Measurements from ENCODE around the gene RYR1. TPM values are rescaled to one million over a fixed set of nuclear protein-coding genes. Genes with fewer than 3 reads are reported as not detected.

Gene RYR1
- total RNA-seq, 1 donor = under 0.01 TPM

DNA sequence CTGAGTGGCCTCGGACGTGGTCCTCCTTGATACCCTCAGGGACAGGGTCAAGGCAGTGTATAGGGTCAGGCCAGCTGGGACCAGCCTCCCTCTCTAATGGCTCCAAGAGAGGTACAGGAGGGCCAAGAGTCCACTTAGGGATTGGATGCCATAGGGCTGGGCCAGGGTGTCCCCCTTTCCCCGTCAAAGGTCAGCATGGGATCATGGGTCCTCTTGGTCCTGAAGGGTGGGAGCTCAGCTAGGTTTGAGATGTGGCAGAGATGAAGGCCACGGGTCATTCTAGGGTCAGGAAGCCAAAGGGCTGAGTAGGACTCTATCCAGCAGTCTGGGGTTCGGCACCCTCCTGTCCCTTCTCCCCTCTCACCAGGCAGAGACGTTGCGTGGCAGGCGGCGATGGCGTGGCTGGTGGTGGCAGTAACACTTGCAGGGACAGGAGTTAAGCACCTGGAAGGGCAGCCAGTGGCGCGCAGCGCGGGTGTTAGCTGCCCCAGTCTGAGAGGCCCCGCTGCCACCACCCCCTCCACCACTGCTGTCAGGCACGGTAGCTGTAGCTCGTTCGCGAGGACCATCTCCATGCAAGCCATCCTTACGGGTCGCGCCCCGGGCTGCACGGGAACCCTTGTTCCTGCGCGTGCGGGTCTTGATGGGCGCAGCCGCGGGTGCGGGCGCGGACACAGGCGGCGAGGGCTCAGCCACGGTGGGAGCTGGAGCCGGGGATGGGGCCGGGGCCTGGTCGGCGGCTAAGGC is 48.3 kb upstream of the RYR1 start:
- Histone ChIP-seq H4K20me1 (ENCODE audit: insufficient read depth, low read length) (peaks cover 28% of the 10 kb centered on the region), H3K4me1 (ENCODE audit: insufficient read depth, low read length) (peaks cover 12% of the 10 kb centered on the region), H3K79me2 (ENCODE audit: insufficient read depth, low read length) (peaks cover 27% of the 10 kb centered on the region), H3K9me3 (ENCODE audit: low read depth, low read length) (no peaks in the 10 kb centered on the region), H3K4me2 (ENCODE audit: insufficient read depth, low read length) (no peak overlapping the region), H2AFZ (ENCODE audit: low read length) (no peak overlapping the region), H3K36me3 (ENCODE audit: insufficient read depth, low read length) (peaks cover 40% of the 10 kb centered on the region), H3K4me3 (ENCODE audit: insufficient read depth, low read length) (no peak overlapping the region), H3K27me3 (ENCODE audit: insufficient read depth, low read length) (no peaks in the 10 kb centered on the region), H3K27ac (ENCODE audit: low read depth, low read length) (no peak overlapping the region)
- TF ChIP-seq CTCF (IDR thresholded peaks at IDR 0.05; ENCODE audit: extremely low read depth, low read depth, low read length) = no peak
- DNase-seq (ENCODE audit: insufficient read length, low spot score, missing footprints) = peak; percentile 69

DNA sequence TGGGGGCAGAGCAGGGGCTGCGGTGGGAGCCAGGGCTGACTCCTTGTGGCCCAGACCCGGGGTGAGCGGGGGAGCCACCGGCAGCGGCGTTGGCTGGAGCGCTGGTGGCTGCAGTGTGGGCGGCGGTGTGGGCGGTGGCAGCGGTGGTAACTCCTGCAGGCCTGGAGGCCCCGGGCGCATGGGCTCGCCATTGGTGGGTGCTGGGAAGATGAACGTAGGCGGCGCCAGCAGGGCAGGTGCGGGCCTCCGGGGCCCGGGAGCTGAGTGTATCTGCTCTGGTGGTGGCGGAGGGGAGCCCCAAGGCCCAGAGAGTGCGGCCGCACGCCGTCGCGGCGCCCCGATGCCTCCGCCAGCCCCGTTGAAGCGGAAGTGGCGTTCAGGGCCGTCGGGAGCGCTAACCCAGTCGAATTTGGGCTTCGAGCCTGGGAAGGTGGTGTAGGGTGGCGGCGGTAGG is 47.7 kb upstream of the RYR1 start:
- Histone ChIP-seq H3K4me2 (ENCODE audit: insufficient read depth, low read length) (no peak overlapping the region), H3K36me3 (ENCODE audit: insufficient read depth, low read length) (peaks cover 34% of the 10 kb centered on the region), H3K9me3 (ENCODE audit: low read depth, low read length) (no peaks in the 10 kb centered on the region), H4K20me1 (ENCODE audit: insufficient read depth, low read length) (peaks cover 27% of the 10 kb centered on the region), H3K27ac (ENCODE audit: low read depth, low read length) (no peak overlapping the region), H3K4me3 (ENCODE audit: insufficient read depth, low read length) (no peak overlapping the region), H3K79me2 (ENCODE audit: insufficient read depth, low read length) (peaks cover 27% of the 10 kb centered on the region), H3K4me1 (ENCODE audit: insufficient read depth, low read length) (peaks cover 13% of the 10 kb centered on the region), H2AFZ (ENCODE audit: low read length) (no peak overlapping the region), H3K27me3 (ENCODE audit: insufficient read depth, low read length) (no peaks in the 10 kb centered on the region)
- TF ChIP-seq CTCF (IDR thresholded peaks at IDR 0.05; ENCODE audit: extremely low read depth, low read depth, low read length) = no peak
- peak; percentile 59 for DNase-seq (ENCODE audit: insufficient read length, low spot score, missing footprints)

- peaks cover 25% of the 10 kb centered on the region for H3K79me2 ChIP-seq (ENCODE audit: insufficient read depth, low read length)
- peaks cover 22% of the 10 kb centered on the region for H4K20me1 ChIP-seq (ENCODE audit: insufficient read depth, low read length)
- no peaks in the 10 kb centered on the region for H3K9me3 ChIP-seq (ENCODE audit: low read depth, low read length)
- no peak for TF ChIP-seq CTCF (IDR thresholded peaks at IDR 0.05; ENCODE audit: extremely low read depth, low read depth, low read length)
- H3K27ac ChIP-seq (ENCODE audit: low read depth, low read length) = no peak overlapping the region
- H2AFZ ChIP-seq (ENCODE audit: low read length) = no peak overlapping the region
- no peak overlapping the region for H3K4me3 ChIP-seq (ENCODE audit: insufficient read depth, low read length)
- peak; percentile 69 for DNase-seq (ENCODE audit: insufficient read length, low spot score, missing footprints)
- H3K4me1 ChIP-seq (ENCODE audit: insufficient read depth, low read length) = peaks cover 13% of the 10 kb centered on the region
- H3K27me3 ChIP-seq (ENCODE audit: insufficient read depth, low read length) = no peaks in the 10 kb centered on the region
- peaks cover 28% of the 10 kb centered on the region for H3K36me3 ChIP-seq (ENCODE audit: insufficient read depth, low read length)
- peak overlapping the region; percentile 82 for H3K4me2 ChIP-seq (ENCODE audit: insufficient read depth, low read length)
Measured at GRCh38 chr19:38386300-38386970, 47.1 kb upstream of the RYR1 start.

GRCh38 chr19:38386971-38387549 is 46.4 kb upstream of the RYR1 start:
- H3K4me2 ChIP-seq (ENCODE audit: insufficient read depth, low read length) = peak overlapping the region; percentile 82
- H3K4me3 ChIP-seq (ENCODE audit: insufficient read depth, low read length) = peak overlapping the region; percentile 97
- TF ChIP-seq CTCF (IDR thresholded peaks at IDR 0.05; ENCODE audit: extremely low read depth, low read depth, low read length) = no peak
- H3K9me3 ChIP-seq (ENCODE audit: low read depth, low read length) = no peaks in the 10 kb centered on the region
- peak; percentile 93 for DNase-seq (ENCODE audit: insufficient read length, low spot score, missing footprints)
- H3K36me3 ChIP-seq (ENCODE audit: insufficient read depth, low read length) = peaks cover 26% of the 10 kb centered on the region
- H3K27me3 ChIP-seq (ENCODE audit: insufficient read depth, low read length) = no peaks in the 10 kb centered on the region
- peak overlapping the region; percentile 65 for H2AFZ ChIP-seq (ENCODE audit: low read length)
- peaks cover 23% of the 10 kb centered on the region for H3K79me2 ChIP-seq (ENCODE audit: insufficient read depth, low read length)
- peaks cover 18% of the 10 kb centered on the region for H4K20me1 ChIP-seq (ENCODE audit: insufficient read depth, low read length)
- H3K4me1 ChIP-seq (ENCODE audit: insufficient read depth, low read length) = peaks cover 16% of the 10 kb centered on the region
- H3K27ac ChIP-seq (ENCODE audit: low read depth, low read length) = peak overlapping the region; percentile 37
